HG02884 (cell line): ENCODE measurements around the gene TSPAN15.
"Not testable (repeated sequence)": the region's sequence is repeated elsewhere in the genome, so short reads cannot be mapped to it uniquely, and the experiment has no call there.

Experiments
- ATAC-seq: cut with Tn5 transposase; IDR thresholded peaks from one replicate; pipeline ENCODE4 v1.9.1; 2021; ENCODE audit warnings: mild to moderate bottlenecking, moderate library complexity; ENCODE audit not compliant: unreplicated experiment

Gene TSPAN15

GRCh38 chr10:69533658-69534057 is 82.4 kb downstream of the TSPAN15 start:
- no peak for ATAC-seq

- ATAC-seq = not testable (repeated sequence)
Observed at GRCh38 chr10:69536521-69536920, 85.3 kb downstream of the TSPAN15 start.

GRCh38 chr10:69537449-69537848 is 86.2 kb downstream of the TSPAN15 start:
- no peak for ATAC-seq

- no peak for ATAC-seq
Observed at GRCh38 chr10:69538461-69538860, 87.2 kb downstream of the TSPAN15 start.

- no peak for ATAC-seq
Observed at GRCh38 chr10:69541463-69541862, 90.2 kb downstream of the TSPAN15 start.

- ATAC-seq = no peak
Observed at GRCh38 chr10:69549959-69550358, 98.7 kb downstream of the TSPAN15 start.

- no peak for ATAC-seq
Observed at GRCh38 chr10:69552268-69552667, 101.0 kb downstream of the TSPAN15 start.

GRCh38 chr10:69553328-69553727 is 102.1 kb downstream of the TSPAN15 start:
- ATAC-seq = no peak

GRCh38 chr10:69554611-69555010 is 103.3 kb downstream of the TSPAN15 start:
- no peak for ATAC-seq
